GM18511 (cell line): ENCODE results near the gene DENND4C.
"Not testable (repeated sequence)": the region's sequence is repeated elsewhere in the genome, so short reads cannot be mapped to it uniquely, and the experiment has no call there.

Experiments used
- ATAC-seq: cut with Tn5 transposase; IDR thresholded peaks from one replicate; pipeline ENCODE4 v1.9.1; 2021; ENCODE audit warnings: mild to moderate bottlenecking, moderate library complexity; ENCODE audit not compliant: unreplicated experiment

The DENND4C gene

DNA sequence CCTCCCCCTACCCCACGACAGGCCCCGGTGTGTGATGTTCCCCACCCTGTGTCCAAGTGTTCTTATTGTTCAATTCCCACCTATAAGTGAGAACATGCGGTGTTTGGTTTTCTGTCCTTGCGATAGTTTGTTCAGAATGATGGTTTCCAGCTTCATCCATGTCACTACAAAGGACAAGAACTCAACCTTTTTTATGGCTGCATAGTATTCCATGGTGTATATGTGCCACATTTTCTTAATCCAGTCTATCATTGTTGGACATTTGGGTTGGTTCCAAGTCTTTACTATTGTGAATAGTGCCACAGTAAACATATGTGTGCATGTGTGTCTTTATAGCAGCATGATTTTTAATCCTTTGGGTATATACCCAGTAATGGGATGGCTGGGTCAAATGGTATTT lies 35.1 kb downstream of the DENND4C start:
- not testable (repeated sequence) for ATAC-seq

DNA sequence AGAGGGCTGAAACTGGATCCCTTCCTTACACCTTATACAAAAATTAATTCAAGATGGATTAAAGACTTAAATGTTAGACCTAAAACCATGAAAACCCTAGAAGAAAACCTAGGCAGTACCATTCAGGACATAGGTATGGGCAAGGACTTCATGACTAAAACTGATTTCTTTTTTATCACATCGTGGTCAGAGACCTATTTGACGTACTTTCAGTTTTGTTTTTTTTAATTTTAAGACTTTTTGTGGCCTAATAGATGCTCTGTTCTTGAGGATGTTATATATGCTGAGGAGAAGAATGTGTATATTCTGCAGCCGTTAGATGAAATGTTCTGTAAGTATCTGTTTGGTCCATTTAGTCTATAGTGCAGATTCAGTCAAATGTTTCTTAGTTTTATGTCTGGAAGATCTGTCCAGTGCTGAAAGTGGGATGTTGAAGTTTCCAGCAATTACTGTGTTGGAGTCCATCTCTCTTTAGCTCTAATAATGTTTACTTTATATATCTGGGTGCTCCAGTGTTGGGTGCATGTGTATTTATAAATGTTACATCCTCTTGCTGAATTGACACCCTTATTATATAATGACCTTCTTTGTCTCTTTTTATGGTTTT lies 36.4 kb downstream of the DENND4C start:
- ATAC-seq: not testable (repeated sequence)

DNA sequence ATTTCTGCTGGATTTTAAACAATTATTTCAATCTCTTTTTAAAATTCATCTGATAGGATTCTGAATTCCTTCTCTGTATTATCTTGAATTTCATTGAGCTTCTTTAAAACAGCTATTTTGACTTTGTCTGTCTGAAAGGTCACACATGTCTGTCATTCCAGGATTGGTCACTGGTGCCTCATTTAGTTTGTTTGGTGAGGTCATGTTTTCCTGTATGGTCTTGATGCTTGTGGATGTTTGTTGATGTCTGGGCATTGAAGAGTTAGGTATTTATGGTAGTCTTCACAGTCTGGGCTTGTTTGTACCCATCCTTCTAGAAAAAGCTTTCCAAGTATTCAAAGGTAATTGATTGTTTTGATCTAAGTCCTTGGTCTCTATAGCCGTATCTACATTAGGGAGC lies 39.1 kb downstream of the DENND4C start:
- ATAC-seq: no peak

GRCh38 chr9:19270421-19270949 lies 40.0 kb downstream of the DENND4C start:
- no peak for ATAC-seq

DNA sequence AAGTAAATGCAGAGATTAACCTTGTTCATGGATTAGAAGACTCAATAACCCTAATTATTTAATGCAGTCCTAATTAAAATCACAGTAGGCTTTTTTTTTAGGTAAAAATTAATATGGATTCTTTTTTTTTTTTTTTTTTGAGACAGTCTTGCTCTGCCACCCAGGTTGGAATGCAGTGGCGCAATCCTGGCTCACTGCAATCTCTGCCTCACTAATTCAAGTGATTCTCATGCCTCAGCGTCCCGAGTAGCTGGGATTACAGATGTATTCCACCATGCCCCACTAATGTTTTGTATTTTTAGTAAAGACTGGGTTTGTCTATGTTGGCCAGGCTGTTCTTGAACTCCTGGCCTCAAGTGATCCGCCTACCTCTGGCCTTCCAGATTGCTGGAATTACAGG lies 40.6 kb downstream of the DENND4C start:
- ATAC-seq: no peak

- no peak for ATAC-seq
Observed at GRCh38 chr9:19281801-19282200, 51.3 kb downstream of the DENND4C start.

- no peak for ATAC-seq
Observed at GRCh38 chr9:19283072-19283710, 52.7 kb downstream of the DENND4C start.

DNA sequence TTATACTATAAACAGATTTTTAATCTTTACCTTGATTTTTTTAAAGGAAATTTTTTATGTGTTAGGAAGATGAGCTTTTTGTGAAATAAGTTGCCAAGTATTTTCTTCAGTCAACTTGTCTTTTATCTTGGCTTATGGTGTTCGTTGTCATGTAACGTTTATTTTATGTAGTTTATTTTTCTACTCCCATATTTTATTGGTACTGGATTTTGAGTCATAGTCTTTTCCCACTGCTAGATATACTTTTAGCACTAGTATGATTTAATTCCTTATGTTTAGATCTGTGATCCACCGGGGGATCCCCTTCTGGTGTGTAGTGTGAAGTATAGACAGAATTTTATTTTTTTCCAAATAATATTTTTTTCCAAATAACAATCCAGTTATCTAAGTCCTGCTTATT lies 54.2 kb downstream of the DENND4C start:
- ATAC-seq: no peak

GRCh38 chr9:19286634-19287188 lies 56.2 kb downstream of the DENND4C start:
- ATAC-seq: no peak

DNA sequence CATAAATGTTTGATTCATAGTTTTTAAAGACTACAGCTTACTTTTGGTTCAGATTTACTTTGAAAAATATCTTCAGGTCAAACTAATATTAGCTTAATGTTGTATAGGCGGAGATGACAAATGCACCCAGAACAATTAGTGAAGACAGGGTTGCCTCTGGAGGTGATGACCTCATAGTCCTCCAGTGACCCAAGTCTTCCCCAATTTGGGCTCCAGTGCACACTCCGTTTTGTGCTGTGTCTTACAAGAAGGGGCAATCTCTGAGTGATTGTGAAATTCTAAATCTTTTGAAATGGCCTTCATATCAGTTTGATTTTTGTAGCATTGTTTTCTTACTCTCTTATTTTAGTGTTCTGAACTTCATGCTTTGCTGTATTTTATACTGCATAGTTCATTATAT lies 57.6 kb downstream of the DENND4C start:
- no peak for ATAC-seq

DNA sequence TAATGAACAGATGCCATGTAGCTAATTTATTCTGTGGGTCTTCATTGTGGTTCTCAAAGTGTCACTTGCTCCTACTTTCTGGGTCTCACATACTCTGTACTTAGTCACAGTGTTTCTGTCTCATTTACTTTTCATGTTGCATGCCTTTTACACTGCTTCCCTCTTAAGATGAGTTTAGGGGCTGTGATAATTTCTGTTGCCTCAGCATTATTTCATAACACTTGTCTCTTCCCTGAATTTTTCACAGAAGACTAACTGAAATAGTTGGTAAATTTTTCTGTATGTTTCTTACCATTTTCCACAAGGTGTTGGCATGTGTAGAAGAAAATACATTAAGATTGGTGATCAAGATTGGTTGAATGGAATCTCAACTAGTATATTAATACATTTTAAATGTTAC lies 59.6 kb downstream of the DENND4C start:
- no peak for ATAC-seq

- ATAC-seq: no peak
Observed at GRCh38 chr9:19294219-19294618, 63.7 kb downstream of the DENND4C start.

GRCh38 chr9:19298436-19299000 lies 68.0 kb downstream of the DENND4C start:
- ATAC-seq: no peak

DNA sequence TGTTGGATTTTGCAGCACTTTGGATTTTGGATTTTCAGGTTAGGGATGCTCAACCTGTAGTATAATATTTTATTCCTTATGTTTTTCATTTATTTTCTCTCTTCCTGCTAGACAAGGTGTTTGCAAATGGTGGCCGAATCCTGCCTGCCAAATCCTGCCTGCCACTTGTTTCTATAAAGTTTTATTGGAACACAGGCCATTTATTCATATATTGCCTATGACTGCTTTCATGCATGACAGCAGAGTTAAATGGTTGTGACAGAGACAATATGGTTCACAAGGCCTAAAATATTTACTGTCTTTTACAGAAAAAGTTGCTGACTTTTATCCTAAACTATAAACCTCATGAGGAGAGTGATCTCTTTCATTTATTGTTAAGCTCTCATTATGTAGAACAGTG lies 72.7 kb downstream of the DENND4C start:
- ATAC-seq: no peak

DNA sequence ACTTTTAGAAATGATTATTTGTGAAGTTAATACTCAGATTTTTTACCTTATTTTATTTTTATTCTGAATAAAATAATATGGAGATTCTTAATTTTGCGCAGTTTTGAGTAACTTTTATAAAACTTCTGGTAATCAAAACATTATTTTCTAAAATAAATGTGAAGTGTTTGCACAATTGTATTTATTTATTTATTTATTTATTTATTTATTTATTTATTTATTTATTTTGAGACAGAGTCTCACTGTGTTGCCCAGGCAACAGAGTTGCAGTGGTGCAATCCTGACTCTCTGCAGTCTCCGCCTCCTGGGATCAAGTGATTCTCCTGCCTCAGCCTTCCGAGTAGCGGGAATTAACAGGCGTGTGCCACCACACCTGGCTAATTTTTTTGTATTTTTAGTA lies 76.1 kb downstream of the DENND4C start:
- no peak for ATAC-seq

GRCh38 chr9:19310246-19310645 lies 79.8 kb downstream of the DENND4C start:
- ATAC-seq: no peak

- no peak for ATAC-seq
Observed at GRCh38 chr9:19313573-19313972, 83.1 kb downstream of the DENND4C start.

- no peak for ATAC-seq
Observed at GRCh38 chr9:19320495-19320894, 90.0 kb downstream of the DENND4C start.

GRCh38 chr9:19331877-19332276 lies 101.4 kb downstream of the DENND4C start:
- ATAC-seq: no peak

- ATAC-seq: no peak
Observed at GRCh38 chr9:19336166-19336565, 105.7 kb downstream of the DENND4C start.

- ATAC-seq: no peak
Observed at GRCh38 chr9:19342947-19343346, 112.5 kb downstream of the DENND4C start.

GRCh38 chr9:19358701-19359100 lies 128.2 kb downstream of the DENND4C start:
- ATAC-seq: no peak
